Mesothelial cell of epicardium (in vitro differentiated cells): ENCODE data around the gene FNDC10. TPM values are rescaled to one million over a fixed set of nuclear protein-coding genes. Genes with fewer than 3 reads are reported as not detected.

Source experiments
- DNase-seq, 2 experiments: peaks; one replicate each; pipeline ENCODE4 v3.0.0; 2021; ENCODE audit warnings: low spot score in 2 of 2; ENCODE audit not compliant: unreplicated experiment in 2 of 2
- H3K27ac Mint-ChIP-seq: 2 replicates; pipeline ENCODE4 v1.8.0; 2021; ENCODE audit warnings: mixed read lengths
- H3K27me3 Mint-ChIP-seq: 2 replicates; pipeline ENCODE4 v1.8.0; 2021; ENCODE audit warnings: low read depth, mixed read lengths
- H3K36me3 Mint-ChIP-seq: 2 replicates; pipeline ENCODE4 v1.8.0; 2021; ENCODE audit warnings: mixed read lengths
- H3K4me1 Mint-ChIP-seq: 2 replicates; pipeline ENCODE4 v1.8.0; 2021; ENCODE audit warnings: mixed read lengths
- H3K4me3 Mint-ChIP-seq: 2 replicates; pipeline ENCODE4 v1.8.0; 2021; ENCODE audit warnings: mild to moderate bottlenecking, moderate library complexity, mixed read lengths
- H3K9me3 Mint-ChIP-seq: 2 replicates; pipeline ENCODE4 v1.8.0; 2021; ENCODE audit warnings: mixed read lengths
- total RNA-seq: library from RNA; stranded (reverse); gene quantifications from 3 replicates; pipeline ENCODE4 v1.2.1, GENCODE V29; 2021
- TF ChIP-seq, protein P1 (sequence below): fragments of 200-600 bp; sonication (generic); IDR thresholded peaks from one replicate; pipeline ENCODE4 v1.5.0; 2021; ENCODE audit warnings: antibody characterized with exemption; ENCODE audit not compliant: unreplicated experiment

Gene FNDC10
- total RNA-seq, 1 donor from 2014 or later = 5.4 TPM

DNA sequence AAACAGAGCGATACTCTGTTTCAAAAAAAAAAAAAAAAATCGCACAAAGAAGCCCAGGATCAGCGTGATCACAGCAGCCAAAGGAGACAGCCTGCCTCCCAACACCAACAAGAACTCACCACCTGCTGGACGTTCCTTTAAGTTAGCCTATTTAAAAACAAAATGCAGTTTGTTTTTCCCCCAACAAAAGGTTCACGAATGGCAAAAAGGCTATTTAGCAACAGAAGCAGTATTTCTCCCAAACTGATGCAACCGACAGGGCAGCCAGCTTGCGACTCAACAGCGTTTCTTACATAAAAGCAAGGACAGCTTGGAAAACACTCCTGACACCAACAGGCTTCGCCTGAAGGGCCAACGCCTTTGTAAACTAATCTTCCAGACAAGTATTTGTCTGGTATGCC, 32.0 kb downstream of the FNDC10 start:
- Mint-ChIP-seq H3K4me1 (peaks cover 5% of the 10 kb centered on the region), H3K4me3 (no peak overlapping the region), H3K27me3 (no peaks in the 10 kb centered on the region), H3K27ac (no peak overlapping the region), H3K36me3 (peaks cover 35% of the 10 kb centered on the region), H3K9me3 (no peaks in the 10 kb centered on the region)
- DNase-seq = no peak
- TF ChIP-seq, protein P1, sequence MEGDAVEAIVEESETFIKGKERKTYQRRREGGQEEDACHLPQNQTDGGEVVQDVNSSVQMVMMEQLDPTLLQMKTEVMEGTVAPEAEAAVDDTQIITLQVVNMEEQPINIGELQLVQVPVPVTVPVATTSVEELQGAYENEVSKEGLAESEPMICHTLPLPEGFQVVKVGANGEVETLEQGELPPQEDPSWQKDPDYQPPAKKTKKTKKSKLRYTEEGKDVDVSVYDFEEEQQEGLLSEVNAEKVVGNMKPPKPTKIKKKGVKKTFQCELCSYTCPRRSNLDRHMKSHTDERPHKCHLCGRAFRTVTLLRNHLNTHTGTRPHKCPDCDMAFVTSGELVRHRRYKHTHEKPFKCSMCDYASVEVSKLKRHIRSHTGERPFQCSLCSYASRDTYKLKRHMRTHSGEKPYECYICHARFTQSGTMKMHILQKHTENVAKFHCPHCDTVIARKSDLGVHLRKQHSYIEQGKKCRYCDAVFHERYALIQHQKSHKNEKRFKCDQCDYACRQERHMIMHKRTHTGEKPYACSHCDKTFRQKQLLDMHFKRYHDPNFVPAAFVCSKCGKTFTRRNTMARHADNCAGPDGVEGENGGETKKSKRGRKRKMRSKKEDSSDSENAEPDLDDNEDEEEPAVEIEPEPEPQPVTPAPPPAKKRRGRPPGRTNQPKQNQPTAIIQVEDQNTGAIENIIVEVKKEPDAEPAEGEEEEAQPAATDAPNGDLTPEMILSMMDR = no peak

DNA sequence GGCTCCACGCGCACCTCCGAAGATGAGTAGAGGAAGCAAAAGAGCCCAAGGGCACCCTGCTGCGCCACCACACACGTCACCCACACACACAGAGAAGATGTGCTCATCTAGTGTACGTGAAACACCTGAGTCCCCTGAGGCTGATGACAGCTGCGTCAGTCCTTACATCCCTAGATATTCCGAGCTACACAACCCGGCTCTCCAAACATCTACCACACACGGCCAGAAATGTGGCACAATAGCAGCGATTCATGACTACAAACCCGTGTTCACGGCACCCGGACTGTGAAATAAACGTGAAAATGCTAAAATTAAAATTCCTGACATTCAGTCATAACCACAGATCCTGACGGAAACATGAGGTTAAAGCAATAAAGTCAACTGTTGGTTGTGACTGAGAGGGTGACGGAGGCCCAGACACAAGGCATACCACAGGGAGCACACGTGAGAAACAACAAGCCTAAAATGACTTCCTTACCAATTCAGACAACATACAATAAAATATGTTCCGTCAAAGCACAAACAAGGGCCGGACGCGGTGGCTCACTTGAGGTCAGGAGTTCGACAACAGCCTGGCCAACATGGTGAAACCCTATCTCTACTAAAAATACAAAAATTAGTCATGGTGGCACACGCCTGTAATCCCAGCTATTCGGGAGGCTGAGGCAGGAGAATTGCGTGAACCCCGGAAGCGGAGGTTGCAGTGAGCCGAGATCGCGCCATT, 32.6 kb downstream of the FNDC10 start:
- Mint-ChIP-seq H3K36me3 (peaks cover 38% of the 10 kb centered on the region), H3K4me1 (peaks cover 5% of the 10 kb centered on the region), H3K4me3 (no peak overlapping the region), H3K27me3 (no peaks in the 10 kb centered on the region), H3K27ac (no peak overlapping the region), H3K9me3 (no peaks in the 10 kb centered on the region)
- DNase-seq = no peak
- TF ChIP-seq, protein P1 = no peak

DNA sequence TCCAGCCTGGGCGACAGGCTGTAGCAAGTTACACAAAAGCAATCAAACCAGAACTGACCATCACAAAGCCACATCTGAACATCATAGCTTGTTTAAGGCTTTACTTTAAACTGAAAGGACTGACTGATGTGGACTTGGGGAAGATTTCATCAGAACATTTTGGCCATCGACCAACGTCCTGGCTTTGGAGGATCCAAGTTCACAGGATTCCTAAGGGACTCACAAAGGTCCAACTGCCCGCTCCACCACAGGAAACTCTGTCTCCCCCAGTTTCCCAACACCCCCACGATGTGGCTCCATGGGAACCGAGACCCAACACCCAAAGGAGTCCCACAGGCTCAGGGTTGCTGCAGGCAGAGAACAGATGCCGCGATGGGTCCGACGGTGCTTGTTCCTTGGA, 34.6 kb downstream of the FNDC10 start:
- no peak overlapping the region for H3K27ac Mint-ChIP-seq
- no peaks in the 10 kb centered on the region for H3K4me1 Mint-ChIP-seq
- H3K4me3 Mint-ChIP-seq = no peak overlapping the region
- H3K36me3 Mint-ChIP-seq = peaks cover 44% of the 10 kb centered on the region
- H3K27me3 Mint-ChIP-seq = no peaks in the 10 kb centered on the region
- TF ChIP-seq, protein P1 = no peak
- no peak for DNase-seq
- H3K9me3 Mint-ChIP-seq = no peaks in the 10 kb centered on the region

DNA sequence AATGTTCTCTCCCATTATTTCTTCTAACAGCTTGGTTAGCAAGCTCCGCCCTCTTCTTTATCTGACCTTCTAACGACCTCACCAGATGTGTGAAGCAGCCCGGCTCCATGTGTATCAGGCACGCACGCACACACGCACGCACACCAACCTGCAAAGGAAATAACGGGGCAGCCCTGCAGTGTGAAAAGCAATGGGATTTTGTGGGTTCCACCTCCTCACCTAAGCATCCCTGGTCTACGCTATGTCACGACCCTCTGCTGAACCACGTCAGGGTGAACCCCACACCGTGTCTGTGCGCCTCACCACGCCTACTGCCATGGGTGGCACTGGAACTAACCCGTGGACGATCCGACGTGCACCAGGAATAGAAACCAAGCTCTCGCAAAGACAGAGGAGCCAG, 35.7 kb downstream of the FNDC10 start:
- Mint-ChIP-seq H3K4me3 (no peak overlapping the region), H3K27ac (no peak overlapping the region), H3K36me3 (peaks cover 42% of the 10 kb centered on the region), H3K27me3 (no peaks in the 10 kb centered on the region), H3K4me1 (no peaks in the 10 kb centered on the region), H3K9me3 (no peaks in the 10 kb centered on the region)
- TF ChIP-seq, protein P1 = no peak
- no peak for DNase-seq

DNA sequence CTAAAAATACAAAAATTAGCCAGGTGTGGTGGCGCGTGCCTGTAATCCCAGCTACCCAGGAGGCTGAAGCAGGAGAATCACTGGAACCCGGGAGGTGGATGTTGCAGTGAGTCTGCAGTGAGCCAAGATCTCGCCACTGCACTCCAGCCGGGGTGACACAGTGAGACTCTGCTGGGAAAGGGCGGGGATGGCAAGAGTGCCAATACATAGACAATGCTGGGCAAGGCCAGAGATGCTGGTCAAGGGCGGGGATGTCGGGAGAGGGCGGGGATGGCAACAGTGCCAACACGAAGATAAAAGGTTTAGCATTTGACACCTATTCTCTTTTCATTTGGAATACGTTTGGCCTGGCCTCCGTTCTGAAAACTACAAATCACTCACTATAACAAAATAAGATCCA, 36.2 kb downstream of the FNDC10 start:
- TF ChIP-seq, protein P1 = no peak
- no peaks in the 10 kb centered on the region for H3K27me3 Mint-ChIP-seq
- no peaks in the 10 kb centered on the region for H3K4me1 Mint-ChIP-seq
- no peak for DNase-seq
- H3K27ac Mint-ChIP-seq = no peak overlapping the region
- H3K36me3 Mint-ChIP-seq = peaks cover 42% of the 10 kb centered on the region
- no peak overlapping the region for H3K4me3 Mint-ChIP-seq
- no peaks in the 10 kb centered on the region for H3K9me3 Mint-ChIP-seq
